ENCODE results near the gene DNASE1. TPM values are rescaled to one million over a fixed set of nuclear protein-coding genes. Genes with fewer than 3 reads are reported as not detected.

The DNASE1 gene
- total and polyA plus RNA-seq, 9 of the 15 experiments (the other 6 are each of a cell fraction or from before 2014, with no cell fraction given): 0.53 to 10.1 (median 5.9) TPM

DNA sequence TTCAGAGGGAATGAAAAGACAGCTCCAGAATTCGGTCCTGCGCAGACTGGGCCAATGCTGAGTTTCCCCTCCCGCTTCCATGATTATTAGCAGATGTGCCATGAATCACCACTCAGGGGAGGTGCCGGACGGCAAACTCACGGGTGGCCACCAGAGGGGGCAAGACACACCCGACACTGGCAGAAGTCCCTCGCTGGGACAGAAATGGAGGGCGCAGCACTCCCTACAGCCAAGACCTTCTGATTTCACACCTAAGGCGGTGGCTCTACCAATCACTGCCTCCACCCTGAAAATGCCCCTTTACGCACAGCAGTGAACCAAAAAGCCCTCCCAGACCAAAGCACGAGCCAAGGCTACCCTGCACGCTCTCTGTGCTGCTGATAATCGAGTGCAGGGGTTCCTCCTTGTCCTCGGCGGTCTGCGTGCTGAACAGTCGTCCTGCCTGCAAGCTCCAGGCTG, 36.0 kb downstream of the DNASE1 start (continued):
- TF ChIP-seq YY1 (IDR thresholded peaks at IDR 0.05; ENCODE audit: borderline replicate concordance in 1 of 3, control insufficient read depth in 1 of 3, extremely low read depth in 1 of 3, insufficient read depth in 3 of 3, insufficient read length in 1 of 3, insufficient replicate concordance in 2 of 3, low read depth in 1 of 3, low read length in 2 of 3): peak in 2 of 3 experiments; percentile 46 to 64
- no peak for TF ChIP-seq SP1 (CRISPR knock-in tag; IDR thresholded peaks at IDR 0.05)
- TF ChIP-seq TCF7 (IDR thresholded peaks at IDR 0.05; ENCODE audit: borderline replicate concordance): no peak
- 0 out of 2 replicates have a peak, but pooled peaks have one; percentile 25 for TF ChIP-seq ZKSCAN1 (IDR thresholded peaks at IDR 0.05; ENCODE audit: low read depth, low read length)
- no peak for TF ChIP-seq RNF2 (IDR thresholded peaks at IDR 0.05)
- TF ChIP-seq, protein P1, sequence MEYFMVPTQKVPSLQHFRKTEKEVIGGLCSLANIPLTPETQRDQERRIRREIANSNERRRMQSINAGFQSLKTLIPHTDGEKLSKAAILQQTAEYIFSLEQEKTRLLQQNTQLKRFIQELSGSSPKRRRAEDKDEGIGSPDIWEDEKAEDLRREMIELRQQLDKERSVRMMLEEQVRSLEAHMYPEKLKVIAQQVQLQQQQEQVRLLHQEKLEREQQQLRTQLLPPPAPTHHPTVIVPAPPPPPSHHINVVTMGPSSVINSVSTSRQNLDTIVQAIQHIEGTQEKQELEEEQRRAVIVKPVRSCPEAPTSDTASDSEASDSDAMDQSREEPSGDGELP (CRISPR knock-in tag; IDR thresholded peaks at IDR 0.05; ENCODE audit: borderline replicate concordance): peak; percentile 17; the same call in 1 of the 2 replicates
- TF ChIP-seq ZNF224 (CRISPR knock-in tag; IDR thresholded peaks at IDR 0.05): no peak
- TF ChIP-seq, protein P2, sequence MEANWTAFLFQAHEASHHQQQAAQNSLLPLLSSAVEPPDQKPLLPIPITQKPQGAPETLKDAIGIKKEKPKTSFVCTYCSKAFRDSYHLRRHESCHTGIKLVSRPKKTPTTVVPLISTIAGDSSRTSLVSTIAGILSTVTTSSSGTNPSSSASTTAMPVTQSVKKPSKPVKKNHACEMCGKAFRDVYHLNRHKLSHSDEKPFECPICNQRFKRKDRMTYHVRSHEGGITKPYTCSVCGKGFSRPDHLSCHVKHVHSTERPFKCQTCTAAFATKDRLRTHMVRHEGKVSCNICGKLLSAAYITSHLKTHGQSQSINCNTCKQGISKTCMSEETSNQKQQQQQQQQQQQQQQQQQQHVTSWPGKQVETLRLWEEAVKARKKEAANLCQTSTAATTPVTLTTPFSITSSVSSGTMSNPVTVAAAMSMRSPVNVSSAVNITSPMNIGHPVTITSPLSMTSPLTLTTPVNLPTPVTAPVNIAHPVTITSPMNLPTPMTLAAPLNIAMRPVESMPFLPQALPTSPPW (CRISPR knock-in tag; IDR thresholded peaks at IDR 0.05): peak; percentile 49; the same call in 1 of the 2 replicates
- no peak for TF ChIP-seq GTF2E2 (tag; IDR thresholded peaks at IDR 0.05)
- TF ChIP-seq, protein P3, sequence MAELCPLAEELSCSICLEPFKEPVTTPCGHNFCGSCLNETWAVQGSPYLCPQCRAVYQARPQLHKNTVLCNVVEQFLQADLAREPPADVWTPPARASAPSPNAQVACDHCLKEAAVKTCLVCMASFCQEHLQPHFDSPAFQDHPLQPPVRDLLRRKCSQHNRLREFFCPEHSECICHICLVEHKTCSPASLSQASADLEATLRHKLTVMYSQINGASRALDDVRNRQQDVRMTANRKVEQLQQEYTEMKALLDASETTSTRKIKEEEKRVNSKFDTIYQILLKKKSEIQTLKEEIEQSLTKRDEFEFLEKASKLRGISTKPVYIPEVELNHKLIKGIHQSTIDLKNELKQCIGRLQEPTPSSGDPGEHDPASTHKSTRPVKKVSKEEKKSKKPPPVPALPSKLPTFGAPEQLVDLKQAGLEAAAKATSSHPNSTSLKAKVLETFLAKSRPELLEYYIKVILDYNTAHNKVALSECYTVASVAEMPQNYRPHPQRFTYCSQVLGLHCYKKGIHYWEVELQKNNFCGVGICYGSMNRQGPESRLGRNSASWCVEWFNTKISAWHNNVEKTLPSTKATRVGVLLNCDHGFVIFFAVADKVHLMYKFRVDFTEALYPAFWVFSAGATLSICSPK (IDR thresholded peaks at IDR 0.05; ENCODE audit: borderline replicate concordance): no peak
- TF ChIP-seq ZNF77 (CRISPR knock-in tag; IDR thresholded peaks at IDR 0.05): no peak
- TF ChIP-seq CBX3 (IDR thresholded peaks at IDR 0.05; ENCODE audit: borderline replicate concordance in 1 of 2, low read length in 2 of 2): 0 out of 3 replicates have a peak, but pooled peaks of 1 of the 2 experiments have one; percentile 37
- TF ChIP-seq MYC (IDR thresholded peaks at IDR 0.05; ENCODE audit: low read depth, low read length): peak; percentile 25; the same call in 1 of the 2 replicates
- no peak for TF ChIP-seq MYC (CRISPR knock-in tag; IDR thresholded peaks at IDR 0.05; ENCODE audit: borderline replicate concordance, low read depth)
- no peak for TF ChIP-seq OTX1 (CRISPR knock-in tag; IDR thresholded peaks at IDR 0.05)
- TF ChIP-seq FOSL1 (tag; conservative IDR thresholded peaks at IDR 0.05): peak; percentile 65; the same call in 1 of the 2 replicates
- TF ChIP-seq KLF1 (tag; IDR thresholded peaks at IDR 0.05): 0 out of 2 replicates have a peak, but pooled peaks have one; percentile 31
